Measurements from ENCODE around the gene CFAP161.

The CFAP161 gene

GRCh38 chr15:81160312-81161159 lies 26.5 kb downstream of the CFAP161 start:
- no peak for DNase-seq

- no peak for DNase-seq
Observed at GRCh38 chr15:81161160-81161673, 27.1 kb downstream of the CFAP161 start.

DNA sequence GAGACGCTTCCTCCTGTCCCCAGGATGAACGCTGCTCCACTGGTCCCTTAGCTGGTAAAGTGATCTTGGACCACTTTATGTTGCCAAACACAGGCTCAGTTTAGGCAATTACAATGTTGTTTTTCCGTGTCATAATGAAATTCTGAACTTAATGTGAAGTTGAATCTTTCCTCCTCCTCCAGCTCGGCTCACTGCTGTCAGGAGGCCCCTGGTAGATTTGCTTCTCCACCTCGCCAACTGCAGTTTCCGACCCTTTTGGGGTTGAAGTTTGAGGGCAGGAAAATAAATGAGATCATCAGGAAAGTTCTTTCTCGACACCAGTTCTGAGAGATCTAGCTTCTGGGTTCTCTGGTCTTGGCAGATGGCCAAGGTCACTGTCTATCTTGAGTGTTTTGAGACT lies 27.8 kb downstream of the CFAP161 start:
- DNase-seq = no peak

DNA sequence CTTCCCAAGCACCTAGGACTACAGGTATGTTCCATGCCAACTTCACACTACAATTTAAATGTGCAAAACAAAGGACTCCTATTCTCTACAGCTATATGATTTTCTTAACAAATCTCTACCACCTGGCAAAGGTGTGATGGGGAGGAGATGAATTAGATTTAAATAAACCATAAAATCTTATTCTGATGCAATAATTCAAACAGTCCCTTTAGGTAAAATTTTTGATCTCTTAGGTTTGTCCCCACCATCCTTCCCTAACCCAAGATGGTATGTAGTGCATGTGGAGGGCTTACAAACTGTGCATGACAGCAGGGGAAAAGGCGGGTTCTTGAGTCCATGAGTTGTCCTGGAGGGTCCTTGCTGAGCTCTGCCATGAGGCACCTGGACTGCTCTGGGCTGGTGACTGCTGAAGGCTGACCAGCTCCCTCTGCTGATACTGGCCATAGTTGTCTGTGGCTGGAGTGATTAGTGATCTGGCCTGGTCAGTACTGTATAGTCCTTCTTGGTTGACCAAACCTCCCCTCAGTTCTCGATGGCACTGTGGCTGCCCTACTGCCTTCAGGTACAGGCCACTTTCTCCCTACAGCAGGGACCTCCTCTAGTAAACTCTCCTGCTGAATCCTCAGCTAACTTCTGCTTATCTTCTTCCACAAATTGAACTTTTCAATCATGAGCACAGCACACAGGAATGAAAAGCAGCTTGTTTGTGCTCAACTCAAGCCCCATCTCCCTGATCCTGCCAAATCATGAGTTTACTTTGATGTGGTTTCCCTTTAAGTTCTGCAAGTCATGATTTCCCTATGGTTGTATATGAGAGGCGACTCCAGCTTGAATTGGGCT lies 30.1 kb downstream of the CFAP161 start:
- DNase-seq = no peak

- no peak for DNase-seq
Observed at GRCh38 chr15:81165535-81165934, 31.5 kb downstream of the CFAP161 start.

- DNase-seq = no peak
Observed at GRCh38 chr15:81166636-81167305, 32.7 kb downstream of the CFAP161 start.

DNA sequence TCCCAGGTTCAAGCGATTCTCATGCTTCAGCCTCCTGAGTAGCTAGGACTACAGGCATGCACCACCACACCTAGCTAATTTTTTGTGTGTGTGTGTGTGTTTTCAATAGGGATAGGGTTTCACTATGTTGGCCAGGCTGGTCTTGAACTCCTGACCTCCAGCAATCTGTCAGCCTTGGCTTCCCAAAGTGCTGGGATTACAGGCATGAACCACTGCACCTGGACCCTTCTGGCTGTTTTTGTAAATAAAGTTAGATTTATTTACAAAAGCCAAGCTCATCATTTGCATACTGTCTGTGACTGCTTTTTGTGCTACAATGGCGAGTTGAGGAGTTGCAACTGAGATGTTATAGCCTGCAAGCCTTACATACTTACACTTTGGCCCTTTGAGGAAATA lies 34.1 kb downstream of the CFAP161 start:
- DNase-seq = no peak

DNA sequence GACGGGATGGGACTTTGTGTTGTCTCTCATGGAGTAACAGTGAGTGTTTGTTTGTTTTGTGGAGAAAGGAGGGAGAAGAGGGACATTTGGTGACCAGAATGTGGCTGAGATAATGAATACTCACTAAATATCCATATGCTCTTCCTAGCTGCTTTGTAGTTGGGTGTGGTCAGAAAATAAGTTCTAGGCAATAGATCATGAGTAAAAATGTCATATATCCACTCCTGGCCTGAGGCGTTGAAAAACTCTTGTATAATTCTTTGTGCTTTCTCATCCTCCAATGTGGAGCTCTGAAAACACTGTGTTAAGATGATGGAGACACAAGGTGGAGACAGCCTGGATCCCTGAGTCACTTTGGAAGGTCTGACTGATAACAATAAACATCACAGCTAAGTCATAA lies 34.6 kb downstream of the CFAP161 start:
- no peak for DNase-seq

GRCh38 chr15:81170511-81170910 lies 36.4 kb downstream of the CFAP161 start:
- no peak for DNase-seq

- no peak for DNase-seq
Observed at GRCh38 chr15:81171286-81171685, 37.2 kb downstream of the CFAP161 start.

- DNase-seq = no peak
Observed at GRCh38 chr15:81174125-81174791, 40.2 kb downstream of the CFAP161 start.

DNA sequence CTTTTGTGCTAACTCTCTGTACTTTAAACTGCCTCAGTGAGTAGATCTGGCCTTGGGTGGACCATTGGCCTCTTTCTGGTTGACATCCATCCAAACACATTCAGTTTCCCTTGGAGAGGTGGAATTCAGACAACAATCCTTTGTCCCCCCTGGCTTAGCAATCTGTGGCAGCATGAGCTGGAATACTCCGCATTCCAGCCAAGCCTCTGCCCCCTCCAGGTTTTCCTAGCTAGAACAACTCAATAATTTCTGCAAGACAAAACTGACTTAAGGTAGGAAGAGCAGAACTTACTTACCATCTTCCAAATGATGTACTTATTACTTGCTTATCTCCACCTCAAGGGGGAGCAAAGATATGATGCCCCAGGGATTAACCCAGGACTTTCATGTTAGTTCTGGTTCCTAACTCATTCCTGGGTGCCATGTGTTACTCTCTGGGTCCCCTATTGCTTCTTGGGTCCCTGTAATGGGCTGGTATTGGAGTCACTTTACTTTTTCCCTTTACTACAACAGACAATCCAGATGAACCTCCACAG lies 40.8 kb downstream of the CFAP161 start:
- no peak for DNase-seq

DNA sequence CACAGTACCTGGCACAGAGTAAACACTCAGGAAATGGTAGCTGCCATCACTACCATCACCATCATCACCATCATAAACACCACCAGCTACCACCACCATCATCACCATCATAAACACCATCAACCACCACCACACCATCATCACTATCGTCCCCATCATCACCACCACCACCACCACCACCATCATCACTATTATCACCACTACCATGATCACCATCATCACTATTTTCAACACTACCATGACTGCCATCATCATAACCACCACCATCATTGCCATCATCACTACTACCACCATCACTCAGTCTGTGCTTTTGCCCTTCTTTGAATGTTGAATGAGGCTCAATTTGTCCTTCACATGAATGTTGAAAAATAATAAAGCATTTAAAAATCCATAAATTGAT lies 41.4 kb downstream of the CFAP161 start:
- DNase-seq = no peak

- no peak for DNase-seq
Observed at GRCh38 chr15:81176291-81176893, 42.3 kb downstream of the CFAP161 start.

GRCh38 chr15:81178365-81178764 lies 44.3 kb downstream of the CFAP161 start:
- DNase-seq = no peak

- no peak for DNase-seq
Observed at GRCh38 chr15:81181220-81181619, 47.1 kb downstream of the CFAP161 start.

GRCh38 chr15:81182031-81182755 lies 48.1 kb downstream of the CFAP161 start:
- no peak for DNase-seq

DNA sequence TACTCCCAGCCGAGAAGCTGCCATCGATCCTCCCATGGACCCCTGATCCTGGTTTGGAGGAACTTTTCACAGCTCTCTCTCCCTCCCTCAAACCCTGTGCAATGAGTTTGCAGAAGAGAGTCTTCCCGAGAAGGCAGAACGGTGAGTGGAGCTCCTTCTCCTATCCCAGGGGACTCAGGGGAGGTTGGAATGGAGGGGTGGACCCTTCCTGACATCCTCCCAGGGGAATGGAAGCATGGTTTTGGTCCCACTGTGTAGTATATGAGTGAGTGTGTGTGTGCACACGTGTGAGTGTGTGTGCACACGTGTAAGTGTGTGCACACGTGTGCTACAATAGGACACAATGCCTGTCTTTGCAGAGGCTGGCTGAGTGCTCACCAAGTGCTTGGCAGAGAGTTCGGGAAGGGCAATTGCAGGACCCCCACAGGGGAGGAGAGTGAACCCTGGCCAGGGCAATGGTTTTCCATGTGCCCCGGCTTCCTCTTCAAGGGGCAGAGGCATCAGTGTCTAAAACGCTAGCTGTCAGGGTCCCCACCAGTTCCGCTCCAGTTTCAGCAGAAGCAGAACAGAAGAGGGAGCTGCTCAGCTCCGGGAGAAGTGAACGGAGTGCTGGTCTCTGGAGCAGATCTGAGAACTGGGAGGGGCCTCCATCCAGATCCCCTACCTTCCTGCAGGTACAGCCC lies 48.8 kb downstream of the CFAP161 start:
- DNase-seq = no peak

DNA sequence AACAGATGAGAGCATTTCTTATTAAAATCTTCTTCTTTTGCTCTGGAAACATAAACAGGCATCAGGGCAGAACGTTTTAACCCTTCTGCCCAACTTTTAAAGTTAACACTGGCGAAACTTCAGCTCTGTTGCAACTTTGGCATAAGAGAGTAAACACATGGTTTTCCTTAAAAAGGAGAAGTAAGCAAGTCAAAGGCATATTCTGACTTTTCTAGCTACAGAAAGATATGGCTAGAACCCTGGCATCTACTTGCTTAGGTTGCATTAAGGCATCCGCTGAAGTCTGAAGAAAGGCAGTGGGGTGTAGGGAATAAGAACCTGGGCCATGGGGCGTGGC lies 49.3 kb downstream of the CFAP161 start:
- DNase-seq = no peak

DNA sequence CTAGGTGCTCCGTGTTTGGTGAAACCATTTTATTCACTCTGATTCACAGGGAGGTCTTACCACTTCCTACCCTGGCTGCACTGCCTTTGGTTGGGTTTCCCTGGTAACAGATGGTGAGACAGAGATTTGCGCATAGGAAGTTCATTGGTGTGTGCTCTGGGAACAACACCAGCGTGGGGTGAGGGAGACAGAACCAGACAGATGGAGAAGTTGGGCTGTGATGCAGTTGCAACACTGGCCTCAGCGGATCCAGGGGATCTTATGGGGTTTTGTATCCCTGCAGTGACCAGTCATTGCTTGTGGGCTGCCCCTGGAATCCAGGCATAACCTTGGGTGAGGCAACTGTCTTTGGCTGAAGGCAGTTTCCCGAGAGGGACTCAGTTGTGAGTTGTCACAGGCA lies 50.1 kb downstream of the CFAP161 start:
- DNase-seq = no peak
